Measurements from ENCODE around the gene GNRHR.
"Not testable (repeated sequence)": the region's sequence is repeated elsewhere in the genome, so short reads cannot be mapped to it uniquely, and the experiment has no call there.

The GNRHR gene

GRCh38 chr4:67746797-67747495 lies 7.2 kb downstream of the GNRHR start:
- Mint-ChIP-seq H3K4me1 (peaks cover 18% of the 10 kb centered on the region), H3K27ac (peak overlapping the region; percentile 75), H3K4me3 (peak overlapping the region; percentile 40), H3K36me3 (no peaks in the 10 kb centered on the region), H3K9me3 (no peaks in the 10 kb centered on the region), H3K27me3 (no peaks in the 10 kb centered on the region)

DNA sequence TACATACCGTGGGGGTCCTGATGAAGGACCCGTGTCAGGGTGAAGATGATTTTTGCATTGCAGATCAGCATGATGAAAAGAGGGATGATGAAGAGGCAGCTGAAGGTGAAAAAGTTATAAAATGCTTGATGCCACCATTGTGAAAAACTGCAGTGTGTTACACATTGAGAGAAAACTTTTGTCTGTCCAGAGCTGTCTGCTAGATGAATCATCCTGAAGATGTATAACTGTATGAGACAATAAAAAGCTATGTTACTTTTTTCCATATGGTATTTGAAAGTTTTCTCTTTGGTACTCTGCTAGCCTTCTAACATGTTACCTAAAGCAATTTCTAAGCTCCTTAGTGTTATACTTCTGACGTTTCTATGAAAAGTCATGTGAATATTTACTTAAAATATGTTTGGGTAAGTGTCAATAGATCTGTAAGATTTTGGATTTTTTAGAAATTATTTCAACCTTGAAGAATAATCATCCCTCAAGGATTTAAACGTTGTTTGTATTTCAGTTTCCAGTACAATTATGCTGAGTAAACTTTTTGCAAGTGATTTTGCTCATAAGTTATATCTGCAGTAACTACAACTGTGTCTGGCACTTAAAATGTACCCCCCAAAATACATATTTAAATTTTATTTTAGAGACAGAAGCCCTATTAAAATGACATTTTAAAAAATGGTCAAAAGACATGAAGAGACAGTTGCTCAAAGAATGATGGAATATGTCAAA lies 9.5 kb downstream of the GNRHR start:
- Mint-ChIP-seq H3K27ac (no peak overlapping the region), H3K36me3 (no peaks in the 10 kb centered on the region), H3K4me3 (no peak overlapping the region), H3K4me1 (peaks cover 18% of the 10 kb centered on the region), H3K27me3 (no peaks in the 10 kb centered on the region), H3K9me3 (no peaks in the 10 kb centered on the region)

DNA sequence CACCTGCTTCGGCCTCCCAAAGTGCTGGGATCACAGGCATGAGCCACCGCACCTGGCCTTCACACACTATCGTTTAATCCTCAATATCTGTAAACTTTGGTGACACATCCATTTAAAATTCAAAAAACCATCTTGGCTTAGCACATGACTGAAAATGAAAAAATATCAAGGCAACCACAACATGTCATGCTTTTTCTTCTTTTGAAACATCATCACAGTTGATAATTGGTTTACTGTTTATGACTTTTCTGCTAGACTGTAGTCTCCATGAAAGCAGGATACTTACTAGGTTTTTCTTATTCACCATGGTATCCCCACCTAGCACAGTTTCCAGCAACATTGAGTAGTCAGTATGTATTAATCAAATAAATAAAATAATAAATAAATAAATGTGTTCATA lies 11.0 kb downstream of the GNRHR start:
- Mint-ChIP-seq H3K4me3 (no peak overlapping the region), H3K36me3 (peaks cover 2% of the 10 kb centered on the region), H3K4me1 (peaks cover 18% of the 10 kb centered on the region), H3K9me3 (no peaks in the 10 kb centered on the region), H3K27ac (no peak overlapping the region), H3K27me3 (no peaks in the 10 kb centered on the region)

DNA sequence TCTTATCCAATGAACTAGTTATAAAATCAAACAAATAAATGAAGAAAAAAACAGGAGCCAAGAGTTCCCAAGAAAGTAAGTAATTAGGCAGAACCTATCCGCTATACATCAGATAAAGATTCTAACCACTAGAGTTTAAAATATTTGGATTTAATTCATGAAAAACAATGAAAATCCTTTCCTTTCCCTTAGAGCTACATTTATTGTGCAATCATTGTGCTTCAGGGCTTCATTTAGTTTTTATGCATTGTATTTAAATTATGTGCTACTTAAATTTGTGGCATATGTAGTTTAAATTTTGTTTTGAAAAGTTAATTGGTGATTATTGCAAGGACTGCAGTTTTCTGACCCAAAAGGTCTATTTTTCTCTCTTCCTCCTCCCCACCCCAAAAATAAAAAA lies 17.9 kb downstream of the GNRHR start:
- Mint-ChIP-seq H3K36me3 (peaks cover 9% of the 10 kb centered on the region), H3K27me3 (no peaks in the 10 kb centered on the region), H3K4me3 (no peak overlapping the region), H3K4me1 (no peaks in the 10 kb centered on the region), H3K9me3 (no peaks in the 10 kb centered on the region), H3K27ac (no peak overlapping the region)

- no peaks in the 10 kb centered on the region for H3K4me1 Mint-ChIP-seq
- no peaks in the 10 kb centered on the region for H3K27me3 Mint-ChIP-seq
- H3K9me3 Mint-ChIP-seq = no peaks in the 10 kb centered on the region
- no peak overlapping the region for H3K4me3 Mint-ChIP-seq
- no peak overlapping the region for H3K27ac Mint-ChIP-seq
- H3K36me3 Mint-ChIP-seq = peaks cover 12% of the 10 kb centered on the region
Measured at GRCh38 chr4:67735325-67735724, 18.9 kb downstream of the GNRHR start.

DNA sequence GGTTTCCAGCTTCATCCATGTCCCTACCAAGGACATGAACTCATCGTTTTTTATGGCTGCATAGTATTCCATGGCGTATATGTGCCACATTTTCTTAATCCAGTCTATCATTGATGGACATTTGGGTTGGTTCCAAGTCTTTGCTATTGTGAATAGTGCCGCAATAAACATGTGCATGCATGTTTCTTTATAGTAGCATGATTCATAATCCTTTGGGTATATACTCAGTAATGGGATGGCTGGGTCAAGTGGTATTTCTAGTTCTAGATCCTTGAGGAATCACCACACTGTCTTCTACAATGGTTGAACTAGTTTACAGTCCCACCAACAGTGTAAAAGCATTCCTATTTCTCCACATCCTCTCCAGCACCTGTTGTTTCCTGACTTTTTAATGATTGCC lies 23.7 kb downstream of the GNRHR start:
- not testable (repeated sequence) for H3K27ac Mint-ChIP-seq, H3K27me3 Mint-ChIP-seq, H3K4me3 Mint-ChIP-seq, H3K4me1 Mint-ChIP-seq, H3K9me3 Mint-ChIP-seq
- H3K36me3 Mint-ChIP-seq = peaks cover 15% of the 10 kb centered on the region

- Mint-ChIP-seq H3K36me3 (peaks cover 15% of the 10 kb centered on the region), H3K4me3 (no peak overlapping the region), H3K27ac (no peak overlapping the region), H3K9me3 (no peaks in the 10 kb centered on the region), H3K4me1 (peaks cover 4% of the 10 kb centered on the region), H3K27me3 (no peaks in the 10 kb centered on the region)
Measured at GRCh38 chr4:67727124-67727850, 26.9 kb downstream of the GNRHR start.

GRCh38 chr4:67725981-67726380 lies 28.2 kb downstream of the GNRHR start:
- Mint-ChIP-seq H3K9me3 (no peaks in the 10 kb centered on the region), H3K27me3 (no peaks in the 10 kb centered on the region), H3K36me3 (peaks cover 15% of the 10 kb centered on the region), H3K4me3 (no peak overlapping the region), H3K27ac (no peak overlapping the region), H3K4me1 (peaks cover 7% of the 10 kb centered on the region)

DNA sequence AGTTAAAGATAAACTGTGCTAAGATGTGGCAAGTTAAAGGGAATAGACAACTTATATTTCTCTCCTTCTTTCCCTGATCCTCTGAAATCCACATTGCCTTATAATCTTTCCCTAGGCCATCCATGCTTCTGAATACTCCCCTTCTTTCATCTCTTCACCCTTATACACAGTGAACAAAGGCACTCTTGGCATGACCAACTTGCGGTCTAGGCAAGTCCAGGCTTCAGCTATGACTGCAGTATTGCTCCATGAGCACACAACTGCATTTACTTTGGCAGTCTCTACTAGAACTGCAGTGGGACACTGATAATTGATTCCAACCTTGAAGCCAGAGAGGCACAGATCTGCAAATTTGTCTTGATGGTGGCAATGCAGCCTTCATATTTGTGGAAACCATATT lies 29.1 kb downstream of the GNRHR start:
- Mint-ChIP-seq H3K4me3 (no peak overlapping the region), H3K27me3 (no peaks in the 10 kb centered on the region)

DNA sequence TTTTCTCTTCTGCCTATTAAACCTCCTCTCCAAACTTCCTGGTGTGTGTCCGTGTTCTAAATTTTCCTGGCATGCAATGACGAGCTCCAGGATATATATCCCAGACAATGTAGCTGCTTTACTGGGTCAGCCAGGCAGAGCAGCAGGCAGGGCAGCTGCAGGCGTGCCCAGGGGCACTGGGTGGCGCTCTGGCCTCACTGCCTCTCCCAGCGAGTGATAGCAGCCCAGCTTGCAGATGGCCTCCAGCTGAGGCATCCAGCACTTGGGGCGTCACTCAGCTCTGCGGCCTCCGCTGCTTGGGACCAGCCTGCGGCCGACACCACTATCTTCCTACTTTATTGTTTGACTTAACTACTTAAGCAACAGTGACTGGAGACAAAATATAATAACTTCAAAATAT lies 30.2 kb downstream of the GNRHR start:
- H3K27ac Mint-ChIP-seq = no peak overlapping the region
- peaks cover 7% of the 10 kb centered on the region for H3K4me1 Mint-ChIP-seq
- no peaks in the 10 kb centered on the region for H3K27me3 Mint-ChIP-seq
- no peak overlapping the region for H3K4me3 Mint-ChIP-seq
- H3K36me3 Mint-ChIP-seq = peaks cover 12% of the 10 kb centered on the region
- H3K9me3 Mint-ChIP-seq = no peaks in the 10 kb centered on the region

More for the DNA sequence above, 29.1 kb downstream of the GNRHR start:
- no peaks in the 10 kb centered on the region for H3K9me3 Mint-ChIP-seq
- no peak overlapping the region for H3K27ac Mint-ChIP-seq
- peaks cover 12% of the 10 kb centered on the region for H3K36me3 Mint-ChIP-seq
- peaks cover 7% of the 10 kb centered on the region for H3K4me1 Mint-ChIP-seq

GRCh38 chr4:67723341-67723740 lies 30.8 kb downstream of the GNRHR start:
- peak overlapping the region; percentile 11 for H3K27ac Mint-ChIP-seq
- peaks cover 8% of the 10 kb centered on the region for H3K36me3 Mint-ChIP-seq

GRCh38 chr4:67721770-67722597 lies 32.2 kb downstream of the GNRHR start:
- peaks cover 3% of the 10 kb centered on the region for H3K4me1 Mint-ChIP-seq
- H3K27me3 Mint-ChIP-seq = no peaks in the 10 kb centered on the region
- no peaks in the 10 kb centered on the region for H3K9me3 Mint-ChIP-seq
- peaks cover 9% of the 10 kb centered on the region for H3K36me3 Mint-ChIP-seq
- H3K27ac Mint-ChIP-seq = no peak overlapping the region
- no peak overlapping the region for H3K4me3 Mint-ChIP-seq

More at GRCh38 chr4:67723341-67723740, 30.8 kb downstream of the GNRHR start:
- H3K9me3 Mint-ChIP-seq = no peaks in the 10 kb centered on the region
- H3K27me3 Mint-ChIP-seq = no peaks in the 10 kb centered on the region
- H3K4me3 Mint-ChIP-seq = no peak overlapping the region
- peaks cover 7% of the 10 kb centered on the region for H3K4me1 Mint-ChIP-seq

GRCh38 chr4:67721315-67721769 lies 32.8 kb downstream of the GNRHR start:
- peaks cover 3% of the 10 kb centered on the region for H3K4me1 Mint-ChIP-seq
- H3K27ac Mint-ChIP-seq = no peak overlapping the region
- H3K36me3 Mint-ChIP-seq = peaks cover 11% of the 10 kb centered on the region
- no peaks in the 10 kb centered on the region for H3K9me3 Mint-ChIP-seq
- no peaks in the 10 kb centered on the region for H3K27me3 Mint-ChIP-seq
- no peak overlapping the region for H3K4me3 Mint-ChIP-seq

DNA sequence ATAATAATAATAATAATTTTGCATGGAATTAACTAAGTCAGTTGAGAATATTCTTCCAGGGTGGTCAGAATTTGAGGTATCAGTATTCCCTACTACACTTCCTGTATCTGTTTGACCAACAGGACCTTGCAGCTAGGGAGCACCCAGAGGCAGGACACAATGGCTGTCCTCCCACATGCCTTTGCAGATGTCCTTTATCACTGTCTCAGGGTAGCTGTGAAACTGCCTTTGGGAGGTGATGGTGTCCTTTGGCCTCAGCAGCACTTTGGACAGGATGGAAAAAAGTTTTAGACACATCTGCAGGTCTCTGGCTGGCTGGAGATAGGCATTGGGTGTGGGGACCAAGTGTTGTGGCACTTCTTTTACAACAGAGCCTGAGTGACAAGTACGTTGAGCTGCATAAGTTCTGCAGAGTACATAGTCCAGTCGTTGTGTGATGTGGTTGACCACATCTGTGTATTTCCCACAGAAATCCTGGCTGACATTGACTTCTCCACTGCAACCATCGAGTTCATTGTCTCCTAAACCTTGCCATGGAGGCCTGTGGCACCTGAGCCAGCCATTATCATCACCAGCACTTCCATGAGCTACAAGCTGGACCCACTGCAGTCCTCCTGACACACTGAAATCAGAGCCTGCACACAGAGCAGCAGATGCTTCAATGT lies 34.1 kb downstream of the GNRHR start:
- H3K4me1 Mint-ChIP-seq = peaks cover 3% of the 10 kb centered on the region
- peaks cover 11% of the 10 kb centered on the region for H3K36me3 Mint-ChIP-seq
- no peak overlapping the region for H3K4me3 Mint-ChIP-seq
- H3K9me3 Mint-ChIP-seq = no peaks in the 10 kb centered on the region
- no peaks in the 10 kb centered on the region for H3K27me3 Mint-ChIP-seq
- no peak overlapping the region for H3K27ac Mint-ChIP-seq

GRCh38 chr4:67718848-67719247 lies 35.3 kb downstream of the GNRHR start:
- H3K4me3 Mint-ChIP-seq = no peak overlapping the region
- peaks cover 11% of the 10 kb centered on the region for H3K36me3 Mint-ChIP-seq
- no peaks in the 10 kb centered on the region for H3K9me3 Mint-ChIP-seq
- no peak overlapping the region for H3K27ac Mint-ChIP-seq
- H3K4me1 Mint-ChIP-seq = peaks cover 12% of the 10 kb centered on the region
- no peaks in the 10 kb centered on the region for H3K27me3 Mint-ChIP-seq
